Activated CD4-positive, alpha-beta memory T cell treated with anti-CD3 and anti-CD28 coated beads for 36 hours (primary cell): ENCODE data around the gene ALDH1B1. TPM values are rescaled to one million over a fixed set of nuclear protein-coding genes. Genes with fewer than 3 reads are reported as not detected.

Experiments
- CTCF ChIA-PET: fragments of 350-600 bp; sonication (Branson Sonifier 250); formaldehyde crosslinking; loops from one replicate; lab custom pipeline; 2021; ENCODE audit warnings: antibody characterized with exemption, inconsistent platforms; lab: Charles Lee
- POLR2A ChIA-PET: fragments of 350-600 bp; sonication (Branson Sonifier 250); formaldehyde crosslinking; loops from one replicate; lab custom pipeline; 2021; ENCODE audit warnings: antibody characterized with exemption; lab: Charles Lee
- DNase-seq: peaks from one replicate; pipeline ENCODE4 v3.0.0-alpha.2; 2020
- H3K27ac Mint-ChIP-seq: one replicate; pipeline ENCODE4 v1.8.0; 2021; ENCODE audit warnings: mixed read lengths
- H3K27me3 Mint-ChIP-seq: one replicate; pipeline ENCODE4 v1.8.0; 2021; ENCODE audit warnings: mixed read lengths
- H3K36me3 Mint-ChIP-seq: one replicate; pipeline ENCODE4 v1.8.0; 2021; ENCODE audit warnings: mixed read lengths
- H3K4me1 Mint-ChIP-seq: one replicate; pipeline ENCODE4 v1.8.0; 2021; ENCODE audit warnings: low read depth, mixed read lengths
- H3K4me3 Mint-ChIP-seq: one replicate; pipeline ENCODE4 v1.8.0; 2021; ENCODE audit warnings: mild to moderate bottlenecking, mixed read lengths
- H3K9me3 Mint-ChIP-seq: one replicate; pipeline ENCODE4 v1.8.0; 2021; ENCODE audit warnings: mixed read lengths
- intact Hi-C: fragments of 100-400 bp; cut with micrococcal nuclease; formaldehyde crosslinking; loops from one replicate; pipeline ENCODE4 v1.15.1; 2023
- total RNA-seq, 2 experiments: library from RNA; stranded (reverse); gene quantifications; one replicate each; pipeline ENCODE4 v1.2.3, GENCODE V29; 2021

ALDH1B1 gene
- total RNA-seq, result 10 to 100 TPM; 22.1 to 22.2 TPM

DNA sequence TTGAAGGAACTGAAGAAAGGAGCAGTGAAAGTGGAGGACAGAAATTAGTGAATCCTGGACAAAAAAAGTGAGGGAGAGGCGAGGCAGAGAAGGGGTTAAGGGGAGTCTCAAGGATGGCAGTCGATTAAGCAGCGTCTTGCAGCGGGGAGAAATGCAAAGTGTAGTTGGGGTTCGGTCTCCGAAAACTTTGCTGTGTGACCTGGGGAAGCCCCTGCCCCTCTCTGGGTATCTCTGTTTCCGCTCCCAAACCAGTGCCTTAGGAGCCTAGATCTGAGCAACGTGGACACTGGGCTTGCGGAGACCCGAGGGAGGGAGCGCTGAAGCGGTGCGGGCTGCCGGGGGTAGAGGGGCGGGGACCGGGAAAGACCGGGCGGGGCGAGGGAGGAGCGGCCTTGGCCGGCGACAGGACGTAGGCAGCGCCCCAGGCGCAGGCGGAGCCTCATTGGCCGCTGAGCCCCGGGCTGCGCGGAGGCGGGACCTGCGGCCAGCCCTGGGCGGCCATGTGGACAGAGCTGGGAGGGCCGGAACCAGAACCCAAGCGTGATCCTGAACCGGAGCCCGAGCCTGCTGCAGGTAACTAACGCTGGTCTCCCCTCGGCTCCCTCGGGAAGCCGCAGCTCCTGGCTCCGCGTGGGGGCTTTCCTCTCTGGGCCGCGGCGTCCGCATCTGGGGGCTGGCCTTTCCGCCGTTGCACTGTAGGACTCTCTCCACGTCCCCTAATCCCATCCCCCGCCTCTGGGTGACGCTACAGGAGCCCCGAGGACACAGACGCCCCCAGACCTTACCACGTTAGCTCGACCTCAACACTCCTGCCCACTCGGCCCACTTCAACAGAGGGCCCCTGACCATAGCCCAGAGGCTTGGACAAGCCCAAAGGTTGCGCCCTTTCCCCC is at the start of gene ALDH1B1:
Gene ALDH1B1, plus strand, starts transcription at position 468 of the 893 bp plus-strand sequence. CDS start 3,047 bp downstream, outside the sequence.
- peak; percentile 81 for DNase-seq
- Mint-ChIP-seq H3K27me3 (no peaks in the 10 kb centered on the region), H3K4me1 (peaks cover 17% of the 10 kb centered on the region), H3K36me3 (peaks cover 23% of the 10 kb centered on the region), H3K9me3 (no peaks in the 10 kb centered on the region), H3K4me3 (peak within 1 kb of the TSS; percentile 89), H3K27ac (peak within 1 kb of the TSS; percentile 67)
- CTCF ChIA-PET, result interaction anchor here (1.2 to 1.4 kb wide), 2 partner anchors 9 to 479 kb away, joined by 6 to 7 read pairs; no protein-coding TSS in a partner anchor
- POLR2A ChIA-PET, result interaction anchor here (1.2 kb wide), 1 partner anchor 229 kb away, joined by 5 read pairs; the partner anchor contains the start of gene ANKRD18A
- intact Hi-C loops, result loop anchor here (5.0 kb wide), 1 partner anchor 490 kb away; the partner anchor contains the start of gene SLC25A51

DNA sequence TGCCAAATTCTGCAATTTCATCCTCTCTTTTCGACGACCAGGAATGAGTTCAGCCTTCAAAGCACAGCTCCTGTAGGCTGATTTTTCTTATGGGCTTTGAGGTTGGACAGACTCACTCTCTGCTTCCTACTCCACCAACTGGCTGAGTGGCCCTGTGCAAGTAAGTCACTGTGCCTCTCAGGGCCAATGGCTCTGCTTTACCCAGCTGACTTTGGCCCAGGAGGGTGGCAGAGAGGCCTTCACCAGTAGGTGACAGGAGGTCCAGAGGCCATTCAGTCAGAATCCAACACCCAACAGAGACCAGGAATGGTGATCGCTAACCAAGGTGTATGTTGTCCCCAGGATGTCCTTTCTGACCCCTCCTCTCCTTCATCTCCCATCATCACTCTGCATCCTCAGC is 49.5 kb upstream of the ALDH1B1 start:
- H3K4me3 Mint-ChIP-seq, result no peak overlapping the region
- H3K9me3 Mint-ChIP-seq, result no peaks in the 10 kb centered on the region
- DNase-seq, result no peak
- no peaks in the 10 kb centered on the region for H3K36me3 Mint-ChIP-seq
- CTCF ChIA-PET, result interaction anchor here (1.3 kb wide), 1 partner anchor 9 kb away, joined by 3 read pairs; no protein-coding TSS in a partner anchor
- H3K4me1 Mint-ChIP-seq, result no peaks in the 10 kb centered on the region
- no peak overlapping the region for H3K27ac Mint-ChIP-seq
- intact Hi-C loops, result no loop called here
- POLR2A ChIA-PET, result no interaction called here
- H3K27me3 Mint-ChIP-seq, result peaks cover 2% of the 10 kb centered on the region

DNA sequence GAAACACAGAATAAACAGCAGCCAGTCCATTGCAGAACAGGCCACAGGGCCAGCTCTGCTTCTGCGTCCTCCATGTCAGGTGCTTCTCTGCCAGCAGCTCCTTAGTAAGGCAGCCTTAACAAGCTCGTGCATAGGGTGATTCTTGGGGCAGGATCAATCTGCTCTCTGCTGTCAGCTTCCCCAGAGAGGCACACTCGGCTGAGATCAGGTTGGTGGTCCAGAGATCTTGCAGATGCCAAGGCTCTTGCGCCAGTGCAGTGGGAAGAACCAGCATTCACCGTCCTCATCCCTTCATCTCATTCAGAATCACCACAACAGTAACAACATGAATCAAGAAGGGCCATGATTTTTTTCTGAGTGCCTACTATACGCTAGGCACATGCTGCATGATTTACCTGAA is 49.0 kb upstream of the ALDH1B1 start:
- H3K4me1 Mint-ChIP-seq, result no peaks in the 10 kb centered on the region
- H3K9me3 Mint-ChIP-seq, result no peaks in the 10 kb centered on the region
- no peak for DNase-seq
- intact Hi-C loops, result no loop called here
- H3K4me3 Mint-ChIP-seq, result no peak overlapping the region
- ChIA-PET CTCF (no interaction called here), POLR2A (no interaction called here)
- H3K36me3 Mint-ChIP-seq, result no peaks in the 10 kb centered on the region
- H3K27ac Mint-ChIP-seq, result no peak overlapping the region
- H3K27me3 Mint-ChIP-seq, result peaks cover 4% of the 10 kb centered on the region

DNA sequence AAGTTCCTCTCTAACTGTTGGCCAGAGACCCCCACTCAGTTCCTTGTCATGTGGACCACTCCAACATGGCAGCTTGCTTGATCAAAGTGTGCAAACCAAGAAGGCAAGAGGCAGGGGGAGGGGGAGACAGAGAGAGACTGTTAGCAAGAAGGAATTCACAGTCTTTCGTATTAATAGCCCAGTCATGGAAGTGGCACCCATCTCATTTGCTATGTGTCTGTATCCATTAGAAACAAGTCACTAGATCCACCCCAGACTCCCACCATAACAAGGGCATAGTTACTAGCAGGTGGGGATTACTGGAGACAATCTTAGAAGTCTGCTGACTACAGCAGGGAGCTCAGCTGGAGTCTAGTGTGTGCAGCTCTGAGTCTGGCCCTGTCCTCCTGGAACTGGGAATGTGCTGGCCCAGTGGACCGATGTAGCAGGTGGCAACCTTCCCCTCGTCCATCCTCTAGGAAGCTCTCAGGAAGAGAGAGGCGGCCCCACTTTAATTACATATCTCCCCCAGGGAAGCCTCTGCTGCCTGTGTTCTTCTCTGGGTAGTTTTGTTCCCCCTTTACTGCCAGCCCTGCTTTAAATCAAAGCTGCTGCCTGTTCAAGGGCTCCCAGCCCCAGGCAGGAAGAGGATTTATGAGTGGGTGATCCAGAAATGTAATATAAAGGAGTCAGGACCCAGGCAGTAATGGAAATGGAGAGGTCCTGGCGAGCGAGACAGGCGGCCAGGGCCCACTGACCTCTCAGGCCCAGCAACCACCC is 47.8 kb upstream of the ALDH1B1 start:
- Mint-ChIP-seq H3K27ac (no peak overlapping the region), H3K27me3 (peaks cover 8% of the 10 kb centered on the region), H3K9me3 (no peaks in the 10 kb centered on the region), H3K4me1 (no peaks in the 10 kb centered on the region), H3K4me3 (no peak overlapping the region), H3K36me3 (no peaks in the 10 kb centered on the region)
- CTCF ChIA-PET, result no interaction called here
- POLR2A ChIA-PET, result no interaction called here
- DNase-seq, result no peak
- intact Hi-C loops, result no loop called here

DNA sequence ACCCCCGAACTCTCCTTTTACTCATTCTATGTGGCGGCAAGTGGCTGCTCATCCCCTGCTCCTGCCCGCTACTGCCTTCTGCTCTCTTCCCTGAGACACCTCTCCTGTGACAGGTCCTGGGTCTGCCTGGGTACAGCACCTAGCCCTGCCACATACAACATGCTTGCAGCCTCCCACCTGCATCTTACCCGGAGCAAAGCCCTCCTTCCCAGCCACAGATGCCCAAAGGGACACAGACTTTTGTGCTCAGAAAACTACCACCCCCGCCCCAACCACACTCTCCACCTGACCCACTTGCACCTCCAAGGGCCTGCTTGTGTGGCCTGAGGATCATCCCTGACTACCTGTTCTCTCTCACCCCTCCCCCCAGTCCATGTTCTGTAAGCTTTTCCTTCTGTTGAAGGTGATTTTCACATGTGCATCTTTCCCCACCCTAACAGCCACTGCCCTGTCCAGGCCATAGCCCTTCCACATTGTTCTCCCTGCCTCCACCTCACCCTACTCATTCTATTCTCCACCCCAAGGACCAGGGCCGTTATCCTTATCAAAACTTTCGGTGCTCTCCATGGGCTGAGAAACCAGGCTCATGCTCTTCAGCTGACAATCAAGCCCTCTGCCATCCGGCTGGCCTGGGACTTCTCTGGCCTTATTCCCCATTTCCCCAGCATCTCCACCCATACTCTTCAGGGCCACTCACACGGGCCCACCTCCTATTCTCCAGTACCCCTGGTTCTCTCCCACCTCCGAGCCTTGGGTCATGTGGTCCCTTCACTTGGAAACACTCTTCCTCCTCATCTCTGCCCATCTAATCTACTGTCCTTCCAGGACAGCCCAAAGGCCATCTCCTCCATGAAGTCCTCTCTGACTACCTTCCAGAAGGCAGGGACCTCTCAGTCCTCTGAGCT is 46.4 kb upstream of the ALDH1B1 start:
- DNase-seq, result no peak
- intact Hi-C loops, result no loop called here
- Mint-ChIP-seq H3K4me1 (no peaks in the 10 kb centered on the region), H3K9me3 (no peaks in the 10 kb centered on the region), H3K27ac (no peak overlapping the region), H3K27me3 (peaks cover 9% of the 10 kb centered on the region), H3K36me3 (no peaks in the 10 kb centered on the region), H3K4me3 (no peak overlapping the region)
- CTCF ChIA-PET, result no interaction called here
- POLR2A ChIA-PET, result no interaction called here

DNA sequence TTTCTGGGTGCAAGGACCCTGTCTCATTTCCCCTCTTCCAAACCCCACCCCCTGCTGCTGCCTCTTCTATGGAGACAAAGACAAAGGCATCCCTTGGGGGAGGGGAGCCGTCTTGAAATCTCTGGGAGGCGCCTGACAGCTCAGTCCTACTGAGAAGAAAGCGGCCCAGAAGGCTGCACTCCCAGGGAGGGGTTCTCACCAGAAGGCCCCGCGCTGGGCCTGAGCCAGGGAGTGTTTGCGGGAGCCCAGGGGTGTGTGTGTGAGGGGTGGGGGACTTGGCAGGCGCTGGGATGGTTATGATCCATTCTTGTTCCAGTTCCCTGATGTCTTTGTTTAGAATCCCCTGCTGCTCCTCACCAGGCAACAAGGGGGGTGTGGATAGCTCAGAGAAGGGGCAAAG is 45.7 kb upstream of the ALDH1B1 start:
- Mint-ChIP-seq H3K9me3 (no peaks in the 10 kb centered on the region), H3K4me1 (no peaks in the 10 kb centered on the region), H3K4me3 (no peak overlapping the region), H3K27ac (no peak overlapping the region), H3K27me3 (peaks cover 9% of the 10 kb centered on the region), H3K36me3 (no peaks in the 10 kb centered on the region)
- ChIA-PET CTCF (no interaction called here), POLR2A (no interaction called here)
- intact Hi-C loops, result no loop called here
- DNase-seq, result no peak

DNA sequence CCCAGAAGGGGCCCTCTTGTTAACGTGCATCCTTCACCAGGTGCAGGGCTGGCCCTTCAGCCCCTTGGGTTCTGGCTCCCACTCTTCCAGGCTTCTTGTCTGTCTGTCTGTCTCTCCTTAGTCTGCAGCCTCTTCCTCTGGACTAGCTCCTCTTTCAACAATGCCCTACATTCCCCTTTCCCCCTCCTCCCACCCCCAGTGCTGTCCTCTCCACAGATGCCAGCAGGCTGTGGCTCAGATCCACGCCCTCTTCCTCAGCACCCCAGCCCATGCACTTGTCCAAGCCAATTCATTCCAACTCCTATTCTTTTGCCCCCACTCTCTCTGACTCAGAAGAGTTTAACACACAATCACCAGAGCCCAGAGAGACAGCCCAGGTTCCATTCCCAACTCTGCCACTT is 45.2 kb upstream of the ALDH1B1 start:
- CTCF ChIA-PET, result no interaction called here
- H3K36me3 Mint-ChIP-seq, result no peaks in the 10 kb centered on the region
- intact Hi-C loops, result no loop called here

DNA sequence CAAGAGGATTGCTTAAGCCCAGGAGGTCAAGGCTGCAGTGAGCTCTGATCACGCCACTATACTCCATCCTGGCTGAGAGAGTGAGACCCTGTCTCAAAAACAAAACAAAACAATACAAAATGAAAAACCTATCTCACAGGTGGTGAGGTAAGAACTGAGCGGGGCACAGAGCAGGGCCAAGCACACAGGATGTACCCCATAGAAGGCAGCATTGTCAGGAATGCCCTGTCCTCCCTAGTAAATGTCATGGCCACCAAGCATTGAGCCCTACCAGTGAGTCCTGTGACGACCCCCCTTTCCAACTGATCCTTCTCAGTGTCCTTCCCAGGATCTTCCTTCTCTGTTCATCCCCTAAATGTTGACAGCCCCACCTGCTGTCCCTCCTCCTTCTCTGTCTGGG is 44.6 kb upstream of the ALDH1B1 start:
- no peaks in the 10 kb centered on the region for H3K9me3 Mint-ChIP-seq
- ChIA-PET POLR2A (no interaction called here), CTCF (no interaction called here)
- intact Hi-C loops, result no loop called here
- H3K4me1 Mint-ChIP-seq, result no peaks in the 10 kb centered on the region
- no peaks in the 10 kb centered on the region for H3K36me3 Mint-ChIP-seq
- no peak overlapping the region for H3K27ac Mint-ChIP-seq
- H3K4me3 Mint-ChIP-seq, result no peak overlapping the region
- H3K27me3 Mint-ChIP-seq, result peaks cover 9% of the 10 kb centered on the region
- DNase-seq, result no peak

More for the DNA sequence above, 45.2 kb upstream of the ALDH1B1 start:
- no peak overlapping the region for H3K4me3 Mint-ChIP-seq
- H3K9me3 Mint-ChIP-seq, result no peaks in the 10 kb centered on the region
- no peak for DNase-seq
- no peak overlapping the region for H3K27ac Mint-ChIP-seq
- H3K4me1 Mint-ChIP-seq, result no peaks in the 10 kb centered on the region
- peaks cover 9% of the 10 kb centered on the region for H3K27me3 Mint-ChIP-seq
- POLR2A ChIA-PET, result no interaction called here

DNA sequence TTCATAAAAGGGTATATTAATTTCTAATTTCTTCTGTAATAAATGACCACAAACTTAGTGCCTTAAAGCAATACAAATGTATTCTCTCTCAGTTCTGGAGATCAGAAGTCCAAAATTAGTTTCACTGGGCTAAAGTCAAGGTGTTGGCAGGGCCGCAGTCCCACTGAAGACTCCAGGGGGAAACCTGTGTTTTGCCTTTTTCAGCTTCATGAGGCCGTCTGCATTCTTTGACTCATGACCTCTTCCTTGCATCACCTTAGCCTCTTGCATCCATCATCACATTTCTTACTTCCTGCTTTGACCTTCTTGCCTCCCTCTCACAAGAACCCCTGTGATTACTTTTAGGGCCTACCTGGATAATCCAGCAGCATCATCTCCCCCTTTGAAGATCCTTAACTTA is 42.0 kb upstream of the ALDH1B1 start:
- Mint-ChIP-seq H3K27me3 (peaks cover 9% of the 10 kb centered on the region), H3K9me3 (no peaks in the 10 kb centered on the region), H3K36me3 (no peaks in the 10 kb centered on the region), H3K4me3 (no peak overlapping the region), H3K27ac (no peak overlapping the region), H3K4me1 (no peaks in the 10 kb centered on the region)
- POLR2A ChIA-PET, result no interaction called here
- CTCF ChIA-PET, result no interaction called here
- intact Hi-C loops, result no loop called here
- DNase-seq, result no peak

DNA sequence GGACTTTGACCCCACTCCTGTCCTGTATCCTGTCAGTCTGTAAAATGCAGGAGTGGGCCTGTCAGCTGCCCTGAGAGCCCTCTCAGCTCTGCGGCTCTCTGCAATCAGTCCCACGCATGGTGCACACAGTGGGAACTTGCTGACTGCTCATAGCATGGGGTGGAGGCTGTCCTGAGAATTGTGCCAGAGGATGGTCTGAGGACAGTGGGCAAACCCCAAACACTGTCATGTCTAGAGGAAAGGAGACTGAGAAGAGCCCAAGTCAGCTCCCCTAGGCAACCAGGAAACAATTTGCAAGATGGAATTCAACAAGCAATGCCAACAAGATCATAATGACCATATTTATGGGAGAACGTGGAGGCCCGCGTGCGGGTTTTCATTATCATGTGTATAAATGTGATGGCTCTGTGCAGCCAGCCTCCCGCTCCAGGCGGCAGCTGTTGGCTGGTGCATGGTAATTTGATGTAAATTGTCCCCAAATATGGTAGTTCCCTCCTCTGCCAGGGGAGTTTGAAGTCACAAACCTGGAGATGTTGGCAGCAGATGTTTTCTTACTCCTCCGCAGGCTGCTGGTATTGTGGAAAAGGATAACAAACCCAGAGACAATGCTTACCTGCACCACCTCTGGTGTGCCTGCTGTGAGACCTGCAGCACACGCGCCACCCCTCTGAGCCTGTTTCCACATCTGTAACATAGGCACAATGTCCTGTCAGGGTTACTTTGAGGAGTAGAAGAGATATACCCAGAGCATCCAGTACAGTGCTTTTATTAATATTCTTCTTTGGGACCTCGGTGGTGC is 39.8 kb upstream of the ALDH1B1 start:
- intact Hi-C loops, result no loop called here
- POLR2A ChIA-PET, result no interaction called here
- peaks cover 9% of the 10 kb centered on the region for H3K27me3 Mint-ChIP-seq
- H3K4me3 Mint-ChIP-seq, result no peak overlapping the region
- H3K36me3 Mint-ChIP-seq, result no peaks in the 10 kb centered on the region
- CTCF ChIA-PET, result interaction anchor here (1.1 to 1.7 kb wide), 2 partner anchors 11 to 439 kb away, joined by 3 read pairs; no protein-coding TSS in a partner anchor
- no peak for DNase-seq
- no peaks in the 10 kb centered on the region for H3K9me3 Mint-ChIP-seq
- no peaks in the 10 kb centered on the region for H3K4me1 Mint-ChIP-seq
- H3K27ac Mint-ChIP-seq, result no peak overlapping the region

DNA sequence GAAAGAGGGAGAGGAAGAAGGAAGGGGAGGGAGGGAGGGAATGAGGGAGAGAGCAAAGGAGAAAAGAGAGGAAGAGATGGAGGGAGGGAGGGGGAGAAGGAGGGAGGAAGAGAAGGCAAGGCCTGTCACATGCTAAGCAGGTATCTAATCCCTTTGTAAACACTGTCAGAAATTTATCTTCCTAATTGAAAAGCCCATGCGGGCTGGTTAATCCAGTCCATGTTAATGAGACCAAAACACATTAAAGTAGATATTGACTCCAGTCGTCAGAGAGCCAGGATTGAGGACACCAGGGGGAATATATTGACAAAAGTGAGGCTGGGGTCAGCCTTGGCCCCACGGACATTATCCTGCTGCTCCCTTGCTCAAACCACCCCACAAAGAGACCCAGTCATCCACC is 37.4 kb upstream of the ALDH1B1 start:
- H3K27ac Mint-ChIP-seq, result no peak overlapping the region
- no peaks in the 10 kb centered on the region for H3K4me1 Mint-ChIP-seq
- H3K4me3 Mint-ChIP-seq, result no peak overlapping the region
- no peaks in the 10 kb centered on the region for H3K9me3 Mint-ChIP-seq
- H3K36me3 Mint-ChIP-seq, result no peaks in the 10 kb centered on the region
- intact Hi-C loops, result no loop called here
- POLR2A ChIA-PET, result no interaction called here
- CTCF ChIA-PET, result no interaction called here
- peaks cover 3% of the 10 kb centered on the region for H3K27me3 Mint-ChIP-seq
- no peak for DNase-seq
